ENCODE measurements around the gene CACNA1C.

DNA sequence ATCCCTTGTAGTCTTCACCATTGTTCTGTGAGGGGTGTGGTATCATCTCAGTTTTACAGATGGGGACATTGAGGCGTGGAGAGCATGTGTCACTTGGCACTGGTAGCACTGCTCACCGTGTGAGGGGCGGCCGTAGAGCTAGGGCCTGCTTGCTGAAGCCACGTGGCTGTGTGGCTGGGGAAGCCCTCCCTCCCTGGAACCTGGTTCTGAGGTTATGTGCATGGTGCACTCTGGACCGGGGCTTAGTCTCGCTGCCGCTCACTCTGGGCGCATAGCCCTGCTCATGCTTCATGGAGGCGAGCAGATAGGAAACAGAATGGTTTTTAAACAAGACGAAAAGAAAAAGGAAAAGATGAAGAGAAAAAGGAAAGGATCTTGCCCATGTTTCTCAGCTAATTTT is 46.1 kb downstream of the CACNA1C start:
- TF ChIP-seq POLR2A (IDR thresholded peaks at IDR 0.05; ENCODE audit: low read depth, low read length) = no peak
- no peak for TF ChIP-seq SPI1 (IDR thresholded peaks at IDR 0.05; ENCODE audit: low read depth, low read length)
- TF ChIP-seq POLR2AphosphoS5 (IDR thresholded peaks at IDR 0.05; ENCODE audit: low read depth, low read length) = no peak
- TF ChIP-seq POU2F2 (IDR thresholded peaks at IDR 0.05; ENCODE audit: low read depth, low read length) = no peak
- no peak for TF ChIP-seq TAF1 (IDR thresholded peaks at IDR 0.05; ENCODE audit: low read depth, low read length)

Measured in GM12891 (cell line).